CD4-positive, alpha-beta T cell (primary cell): ENCODE data around the gene NR2C2. TPM values are rescaled to one million over a fixed set of nuclear protein-coding genes. Genes with fewer than 3 reads are reported as not detected.

Source experiments
- ATAC-seq: fragments of 200-7000 bp; cut with Tn5 transposase; one replicate; pipeline ENCODE4 v1.10.0; 2022; ENCODE audit warnings: mild to moderate bottlenecking; ENCODE audit not compliant: poor library complexity
- CTCF ChIA-PET: fragments of 350-600 bp; sonication (Branson Sonifier 250); formaldehyde crosslinking; loops from one replicate; lab custom pipeline; 2021; ENCODE audit warnings: antibody characterized with exemption, inconsistent platforms; lab: Charles Lee
- POLR2A ChIA-PET: fragments of 350-600 bp; sonication (Branson Sonifier 250); formaldehyde crosslinking; loops from one replicate; lab custom pipeline; 2021; ENCODE audit warnings: antibody characterized with exemption, inconsistent platforms; lab: Charles Lee
- DNase-seq, 14 experiments: peaks; one replicate each; pipeline ENCODE4 v3.0.0-alpha.2; 2013 to 2020; ENCODE audit warnings: mixed read lengths in 2 of 14
- H3K27ac ChIP-seq, 2 donors: one replicate each; pipeline versions ENCODE4 v1.5.1 to v1.7.0; 2013; ENCODE audit warnings: low read length in 2 of 2, low read depth in 1 of 2, mild to moderate bottlenecking in 1 of 2
- H3K27me3 ChIP-seq, 2 experiments: 1 replicate in 1 of 2; 2 replicates in 1 of 2; pipeline versions ENCODE4 v1.6.1 to v1.7.0; 2013; ENCODE audit warnings: low read length in 2 of 2, control low read depth in 1 of 2, mild to moderate bottlenecking in 1 of 2, moderate library complexity in 1 of 2; ENCODE audit not compliant: insufficient read depth in 2 of 2, control insufficient read depth in 1 of 2
- H3K36me3 ChIP-seq: one replicate; pipeline ENCODE4 v1.6.1; 2013; ENCODE audit warnings: low read length, control low read depth; ENCODE audit not compliant: insufficient read depth
- H3K4me1 ChIP-seq: one replicate; pipeline ENCODE4 v1.6.1; 2013; ENCODE audit warnings: low read length, control low read depth; ENCODE audit not compliant: insufficient read depth
- H3K4me3 ChIP-seq: one replicate; pipeline ENCODE4 v1.5.1; 2013; ENCODE audit warnings: mild to moderate bottlenecking, low read length, moderate library complexity
- H3K9me3 ChIP-seq, 2 experiments: 1 replicate in 1 of 2; 2 replicates in 1 of 2; pipeline versions ENCODE4 v1.6.1 to v1.7.0; 2013; ENCODE audit warnings: low read length in 2 of 2, mild to moderate bottlenecking in 2 of 2, control low read depth in 1 of 2, moderate library complexity in 1 of 2; ENCODE audit not compliant: control insufficient read depth in 1 of 2, insufficient read depth in 1 of 2
- H3K27ac Mint-ChIP-seq: one replicate; pipeline ENCODE4 v1.8.0; 2020; ENCODE audit warnings: mixed read lengths
- H3K27me3 Mint-ChIP-seq: one replicate; pipeline ENCODE4 v1.8.0; 2021; ENCODE audit warnings: mixed read lengths
- H3K36me3 Mint-ChIP-seq: one replicate; pipeline ENCODE4 v1.8.0; 2021; ENCODE audit warnings: low read depth, mixed read lengths
- H3K4me1 Mint-ChIP-seq: one replicate; pipeline ENCODE4 v1.8.0; 2021; ENCODE audit warnings: low read depth, mixed read lengths
- H3K4me3 Mint-ChIP-seq: one replicate; pipeline ENCODE4 v1.8.0; 2020; ENCODE audit warnings: mild to moderate bottlenecking, mixed read lengths
- H3K9me3 Mint-ChIP-seq: one replicate; pipeline ENCODE4 v1.8.0; 2020; ENCODE audit warnings: mixed read lengths
- intact Hi-C, 2 experiments: fragments of 100-400 bp; cut with DNase I in 1 of 2; cut with micrococcal nuclease in 1 of 2; formaldehyde crosslinking; loops; one replicate each; pipeline versions ENCODE4 v1.15.1 to v1.9.0; 2023 to 2025; cut with DNase I, micrococcal nuclease
- total RNA-seq, 174 experiments: library from RNA in 2 of 174; stranded (reverse) in 2 of 174; gene quantifications; one replicate each; pipeline ENCODE4 v1.2.3 and lab custom pipeline; 2021 to 2026
- TF ChIP-seq, protein P1 (sequence below): fragments of 200-600 bp; IDR thresholded peaks from one replicate; pipeline ENCODE4 v1.8.0; 2022; ENCODE audit warnings: antibody characterized with exemption, mild to moderate bottlenecking

NR2C2 gene
- total RNA-seq, 2 experiments from 2014 or later: 37.0 to 42.1 TPM

DNA sequence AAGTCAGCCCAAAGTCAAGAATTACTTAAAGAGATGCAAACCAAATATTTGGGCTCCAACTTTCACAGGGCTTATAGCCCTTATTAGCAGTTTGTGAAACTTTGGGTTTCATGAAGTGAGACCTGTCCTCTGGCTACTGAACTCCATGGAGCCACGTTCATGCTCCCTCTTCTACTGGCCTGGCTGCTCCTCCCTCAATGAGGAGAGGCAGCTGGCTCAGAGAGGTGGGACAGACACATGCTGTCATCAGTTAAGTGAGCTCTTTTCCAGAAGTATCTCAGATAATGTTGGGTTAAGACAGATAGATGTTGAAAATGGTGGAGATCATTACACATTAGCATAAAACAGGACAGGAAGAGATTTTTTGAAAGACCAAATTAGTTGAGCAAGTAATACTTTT, 98.3 kb downstream of the NR2C2 start:
- Mint-ChIP-seq H3K27me3 (no peaks in the 10 kb centered on the region), H3K9me3 (no peaks in the 10 kb centered on the region), H3K4me3 (no peak overlapping the region), H3K4me1 (peaks cover 28% of the 10 kb centered on the region), H3K27ac (peak overlapping the region; percentile 6), H3K36me3 (peaks cover 97% of the 10 kb centered on the region)
- intact Hi-C loops: no loop called here
- ATAC-seq (no peak), DNase-seq (no peak)
- ChIA-PET CTCF (no interaction called here), POLR2A (no interaction called here)
- H3K4me1 ChIP-seq: peaks cover 6% of the 10 kb centered on the region
- no peak overlapping the region for H3K4me3 ChIP-seq
- no peaks in the 10 kb centered on the region for H3K9me3 ChIP-seq
- H3K27ac ChIP-seq: no peak overlapping the region
- H3K27me3 ChIP-seq: no peaks in the 10 kb centered on the region
- TF ChIP-seq, protein P1, sequence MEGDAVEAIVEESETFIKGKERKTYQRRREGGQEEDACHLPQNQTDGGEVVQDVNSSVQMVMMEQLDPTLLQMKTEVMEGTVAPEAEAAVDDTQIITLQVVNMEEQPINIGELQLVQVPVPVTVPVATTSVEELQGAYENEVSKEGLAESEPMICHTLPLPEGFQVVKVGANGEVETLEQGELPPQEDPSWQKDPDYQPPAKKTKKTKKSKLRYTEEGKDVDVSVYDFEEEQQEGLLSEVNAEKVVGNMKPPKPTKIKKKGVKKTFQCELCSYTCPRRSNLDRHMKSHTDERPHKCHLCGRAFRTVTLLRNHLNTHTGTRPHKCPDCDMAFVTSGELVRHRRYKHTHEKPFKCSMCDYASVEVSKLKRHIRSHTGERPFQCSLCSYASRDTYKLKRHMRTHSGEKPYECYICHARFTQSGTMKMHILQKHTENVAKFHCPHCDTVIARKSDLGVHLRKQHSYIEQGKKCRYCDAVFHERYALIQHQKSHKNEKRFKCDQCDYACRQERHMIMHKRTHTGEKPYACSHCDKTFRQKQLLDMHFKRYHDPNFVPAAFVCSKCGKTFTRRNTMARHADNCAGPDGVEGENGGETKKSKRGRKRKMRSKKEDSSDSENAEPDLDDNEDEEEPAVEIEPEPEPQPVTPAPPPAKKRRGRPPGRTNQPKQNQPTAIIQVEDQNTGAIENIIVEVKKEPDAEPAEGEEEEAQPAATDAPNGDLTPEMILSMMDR: no peak
- peaks cover 97% of the 10 kb centered on the region for H3K36me3 ChIP-seq

DNA sequence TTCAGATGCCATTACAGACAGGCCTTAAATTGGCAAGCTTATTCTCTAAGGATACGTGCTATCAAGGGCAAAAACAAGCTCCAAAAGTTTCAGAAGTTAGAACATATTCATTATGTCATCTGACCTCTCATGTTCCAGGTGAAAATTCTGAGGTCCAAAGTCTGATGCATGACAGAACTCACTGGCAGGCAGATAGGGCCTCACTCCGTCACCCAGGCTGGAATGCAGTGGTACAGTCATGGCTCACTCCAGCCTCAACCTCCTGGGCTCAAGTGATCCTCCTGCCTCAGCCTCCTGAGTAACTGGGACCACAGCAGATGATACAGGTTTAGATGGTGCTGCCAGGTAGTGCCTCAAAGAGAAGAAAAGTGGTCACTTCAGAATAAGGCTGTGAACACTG, 102.2 kb downstream of the NR2C2 start:
- Mint-ChIP-seq H3K27me3 (no peaks in the 10 kb centered on the region), H3K9me3 (no peaks in the 10 kb centered on the region), H3K4me3 (no peak overlapping the region), H3K27ac (peak overlapping the region; percentile 59), H3K36me3 (peaks cover 87% of the 10 kb centered on the region), H3K4me1 (peaks cover 24% of the 10 kb centered on the region)
- Histone ChIP-seq H3K36me3 (peaks cover 82% of the 10 kb centered on the region), H3K4me3 (no peak overlapping the region), H3K4me1 (peaks cover 8% of the 10 kb centered on the region), H3K27me3 (no peaks in the 10 kb centered on the region), H3K27ac (no peak overlapping the region), H3K9me3 (no peaks in the 10 kb centered on the region)
- intact Hi-C loops: no loop called here
- DNase-seq: no peak
- CTCF ChIA-PET: no interaction called here
- no peak for ATAC-seq
- TF ChIP-seq, protein P1: no peak
- POLR2A ChIA-PET: no interaction called here

DNA sequence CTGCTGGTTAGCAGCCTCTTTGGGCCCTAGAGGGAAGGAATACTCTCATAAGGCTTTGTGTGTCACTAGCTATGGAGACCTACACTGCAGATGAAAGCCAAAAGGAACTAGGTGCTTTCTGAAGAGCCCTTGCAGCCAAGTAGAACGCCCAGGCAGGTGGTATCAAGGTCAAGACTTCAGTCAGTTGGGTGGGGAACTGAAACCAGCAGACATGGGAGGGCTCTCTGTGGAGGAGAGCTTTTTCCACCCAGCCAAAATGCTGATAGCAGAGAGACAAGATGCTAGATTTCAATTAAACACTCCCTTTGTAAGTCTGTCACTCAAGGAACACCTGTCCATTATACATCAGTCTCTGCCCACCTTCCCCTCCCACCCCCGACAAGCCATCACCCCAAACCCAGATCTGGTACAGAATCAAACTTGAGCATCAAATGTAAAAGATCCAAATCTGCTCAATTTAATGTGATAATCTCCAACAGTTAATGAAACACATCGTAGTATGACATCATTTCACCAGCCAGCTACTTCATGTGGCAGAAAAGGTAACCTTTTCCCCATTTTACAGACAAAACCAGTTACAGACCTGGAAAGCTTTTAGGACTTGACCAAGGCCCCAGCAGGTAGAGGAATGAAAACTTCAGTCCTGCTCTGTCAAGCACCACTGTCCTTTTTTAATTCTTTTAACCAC, 103.2 kb downstream of the NR2C2 start:
- Histone ChIP-seq H3K36me3 (peaks cover 72% of the 10 kb centered on the region), H3K4me3 (no peak overlapping the region), H3K9me3 (no peaks in the 10 kb centered on the region), H3K27me3 (no peaks in the 10 kb centered on the region), H3K4me1 (peaks cover 13% of the 10 kb centered on the region), H3K27ac (no peak overlapping the region)
- Mint-ChIP-seq H3K4me1 (peaks cover 31% of the 10 kb centered on the region), H3K27ac (peak overlapping the region; percentile 59), H3K4me3 (no peak overlapping the region), H3K36me3 (peaks cover 86% of the 10 kb centered on the region), H3K27me3 (no peaks in the 10 kb centered on the region), H3K9me3 (no peaks in the 10 kb centered on the region)
- TF ChIP-seq, protein P1: no peak
- ATAC-seq: no peak
- CTCF ChIA-PET: interaction anchor here (0.8 to 1.9 kb wide), 2 partner anchors 14 to 16 kb away, joined by 3 to 8 read pairs; partner anchors contain the start of gene MRPS25
- no peak for DNase-seq
- POLR2A ChIA-PET: interaction anchor here (1.3 kb wide), 1 partner anchor 15 kb away, joined by 6 read pairs; the partner anchor contains the start of gene MRPS25
- intact Hi-C loops: loop anchor here in 1 of 2 experiments (5.0 kb wide), 1 partner anchor 47 kb away; the partner anchor contains the start of gene RBSN
